Measurements from ENCODE around the gene RPL23.
A peak's percentile ranks its signal among the peaks of the same experiment; 100 is the strongest.

RPL23 gene

GRCh38 chr17:38809828-38810227, 43.7 kb downstream of the RPL23 start:
- no peak overlapping the region for H3K4me3 ChIP-seq (ENCODE audit: low read length in 2 of 2)
- H4K91ac ChIP-seq (ENCODE audit: low read depth, low read length, poor library complexity), result no peak overlapping the region
- no peaks in the 10 kb centered on the region for H3K4me1 ChIP-seq (ENCODE audit: control insufficient read depth in 2 of 2, insufficient read depth in 1 of 2, low read depth in 1 of 2, low read length in 2 of 2)
- no peak overlapping the region for H3K23ac ChIP-seq (ENCODE audit: low read depth, low read length, poor library complexity)
- no peak overlapping the region for H2BK120ac ChIP-seq (ENCODE audit: low read depth, low read length)
- H3K18ac ChIP-seq (ENCODE audit: low read length), result no peak overlapping the region
- H3K27ac ChIP-seq (replicated peaks; ENCODE audit: low read length), result no peak overlapping the region
- H2BK5ac ChIP-seq (ENCODE audit: low read length), result no peak overlapping the region
- H2AFZ ChIP-seq (ENCODE audit: low read length), result no peak overlapping the region
- no peak overlapping the region for H3K4ac ChIP-seq (ENCODE audit: low read length)
- no peaks in the 10 kb centered on the region for H3K79me1 ChIP-seq (ENCODE audit: low read depth, low read length)
- H4K8ac ChIP-seq (ENCODE audit: low read depth, low read length), result no peak overlapping the region
- no peak for DNase-seq (ENCODE audit: low spot score)
- no peak overlapping the region for H2AK5ac ChIP-seq (ENCODE audit: low read depth, low read length)
- no peak overlapping the region for H2BK15ac ChIP-seq (ENCODE audit: low read length)
- H2BK12ac ChIP-seq (ENCODE audit: low read length), result no peak overlapping the region
- no peaks in the 10 kb centered on the region for H3K27me3 ChIP-seq (ENCODE audit: control insufficient read depth in 3 of 3, insufficient read depth in 3 of 3, low read depth in 1 of 3, low read length in 3 of 3)
- H3K9me3 ChIP-seq (replicated peaks in 1 of 2; ENCODE audit: control insufficient read depth in 2 of 2, insufficient read depth in 1 of 2, low read depth in 1 of 2, low read length in 2 of 2), result no peaks in the 10 kb centered on the region
- WGBS, 2 donors (ENCODE audit: extremely low coverage in 2 of 2, insufficient read length in 2 of 2, insufficient replicate concordance in 1 of 2), result no CpG with 5 or more reads among the region's 7 CpGs
- no peak overlapping the region for H3K14ac ChIP-seq (ENCODE audit: low read length)
- peaks cover 31 to 80% of the 10 kb centered on the region in 2 donors for H3K36me3 ChIP-seq (replicated peaks in 1 of 2; ENCODE audit: control insufficient read depth in 2 of 2, insufficient read depth in 2 of 2, low read length in 2 of 2)
- H3K9ac ChIP-seq (ENCODE audit: low read depth, low read length, poor library complexity), result no peak overlapping the region
- H3K4me2 ChIP-seq (ENCODE audit: insufficient read depth, low read length, poor library complexity, severe bottlenecking), result no peak overlapping the region

- Histone ChIP-seq H2BK120ac (ENCODE audit: low read depth, low read length) (no peak overlapping the region), H3K4ac (ENCODE audit: low read length) (no peak overlapping the region), H3K4me1 (ENCODE audit: control insufficient read depth in 2 of 2, insufficient read depth in 1 of 2, low read depth in 1 of 2, low read length in 2 of 2) (peaks cover 10 to 14% of the 10 kb centered on the region in 2 donors), H3K18ac (ENCODE audit: low read length) (no peak overlapping the region), H4K91ac (ENCODE audit: low read depth, low read length, poor library complexity) (no peak overlapping the region), H3K79me1 (ENCODE audit: low read depth, low read length) (peaks cover 7% of the 10 kb centered on the region), H2AFZ (ENCODE audit: low read length) (peak overlapping the region; percentile 92), H3K4me3 (ENCODE audit: low read length in 2 of 2) (peak overlapping the region in 1 of 2 donors; percentile 98), H3K27me3 (ENCODE audit: control insufficient read depth in 3 of 3, insufficient read depth in 3 of 3, low read depth in 1 of 3, low read length in 3 of 3) (no peaks in the 10 kb centered on the region), H3K9me3 (replicated peaks in 1 of 2; ENCODE audit: control insufficient read depth in 2 of 2, insufficient read depth in 1 of 2, low read depth in 1 of 2, low read length in 2 of 2) (no peaks in the 10 kb centered on the region), H2BK15ac (ENCODE audit: low read length) (no peak overlapping the region), H3K4me2 (ENCODE audit: insufficient read depth, low read length, poor library complexity, severe bottlenecking) (peak overlapping the region; percentile 58), H2BK5ac (ENCODE audit: low read length) (no peak overlapping the region), H3K14ac (ENCODE audit: low read length) (no peak overlapping the region), H3K9ac (ENCODE audit: low read depth, low read length, poor library complexity) (no peak overlapping the region), H3K36me3 (replicated peaks in 1 of 2; ENCODE audit: control insufficient read depth in 2 of 2, insufficient read depth in 2 of 2, low read length in 2 of 2) (peaks cover 9 to 68% of the 10 kb centered on the region in 2 donors), H2AK5ac (ENCODE audit: low read depth, low read length) (no peak overlapping the region), H2BK12ac (ENCODE audit: low read length) (no peak overlapping the region), H3K27ac (replicated peaks; ENCODE audit: low read length) (peak overlapping the region; percentile 64), H3K23ac (ENCODE audit: low read depth, low read length, poor library complexity) (no peak overlapping the region), H4K8ac (ENCODE audit: low read depth, low read length) (no peak overlapping the region)
- no peak for DNase-seq (ENCODE audit: low spot score)
- WGBS, 2 donors (ENCODE audit: extremely low coverage in 2 of 2, insufficient read length in 2 of 2, insufficient replicate concordance in 1 of 2), result no CpG with 5 or more reads among the region's 14 CpGs
Observed at GRCh38 chr17:38800237-38800760, 53.2 kb downstream of the RPL23 start.

GRCh38 chr17:38799501-38800236, 53.9 kb downstream of the RPL23 start, which contains the start of gene PIP4K2B:
Gene PIP4K2B, minus strand, starts transcription at chr17:38799556. Its CDS starts 132 bp downstream, at chr17:38799424.
- H2BK120ac ChIP-seq (ENCODE audit: low read depth, low read length), result peak within 1 kb of the TSS; percentile 88

More at GRCh38 chr17:38799501-38800236, 53.9 kb downstream of the RPL23 start, which contains the start of gene PIP4K2B:
- peaks cover 10 to 14% of the 10 kb centered on the region in 2 donors for H3K4me1 ChIP-seq (ENCODE audit: control insufficient read depth in 2 of 2, insufficient read depth in 1 of 2, low read depth in 1 of 2, low read length in 2 of 2)
- peak within 1 kb of the TSS; percentile 93 for H4K91ac ChIP-seq (ENCODE audit: low read depth, low read length, poor library complexity)
- no peak within 1 kb of the TSS for H4K8ac ChIP-seq (ENCODE audit: low read depth, low read length)
- peak within 1 kb of the TSS; percentile 93 for H2BK5ac ChIP-seq (ENCODE audit: low read length)
- H3K27ac ChIP-seq (replicated peaks; ENCODE audit: low read length), result peak within 1 kb of the TSS; percentile 97
- H3K23ac ChIP-seq (ENCODE audit: low read depth, low read length, poor library complexity), result peak within 1 kb of the TSS; percentile 95
- DNase-seq (ENCODE audit: low spot score), result peak; percentile 98
- peak within 1 kb of the TSS; percentile 69 for H3K4me2 ChIP-seq (ENCODE audit: insufficient read depth, low read length, poor library complexity, severe bottlenecking)
- H3K4ac ChIP-seq (ENCODE audit: low read length), result peak within 1 kb of the TSS; percentile 60
- peaks cover 7% of the 10 kb centered on the region for H3K79me1 ChIP-seq (ENCODE audit: low read depth, low read length)
- H3K14ac ChIP-seq (ENCODE audit: low read length), result peak within 1 kb of the TSS; percentile 94
- no peak within 1 kb of the TSS for H2BK12ac ChIP-seq (ENCODE audit: low read length)
- peaks cover 10 to 67% of the 10 kb centered on the region in 2 donors for H3K36me3 ChIP-seq (replicated peaks in 1 of 2; ENCODE audit: control insufficient read depth in 2 of 2, insufficient read depth in 2 of 2, low read length in 2 of 2)
- H3K9ac ChIP-seq (ENCODE audit: low read depth, low read length, poor library complexity), result peak within 1 kb of the TSS; percentile 99
- H2AK5ac ChIP-seq (ENCODE audit: low read depth, low read length), result peak within 1 kb of the TSS; percentile 96
- H3K9me3 ChIP-seq (replicated peaks in 1 of 2; ENCODE audit: control insufficient read depth in 2 of 2, insufficient read depth in 1 of 2, low read depth in 1 of 2, low read length in 2 of 2), result no peaks in the 10 kb centered on the region
- peak within 1 kb of the TSS; percentile 95 to 98 for H3K4me3 ChIP-seq (ENCODE audit: low read length in 2 of 2)
- WGBS, 2 donors (ENCODE audit: extremely low coverage in 2 of 2, insufficient read length in 2 of 2, insufficient replicate concordance in 1 of 2), result no CpG with 5 or more reads among the region's 76 CpGs
- no peaks in the 10 kb centered on the region for H3K27me3 ChIP-seq (ENCODE audit: control insufficient read depth in 3 of 3, insufficient read depth in 3 of 3, low read depth in 1 of 3, low read length in 3 of 3)
- peak within 1 kb of the TSS; percentile 78 for H2BK15ac ChIP-seq (ENCODE audit: low read length)
- peak within 1 kb of the TSS; percentile 100 for H3K18ac ChIP-seq (ENCODE audit: low read length)
- peak within 1 kb of the TSS; percentile 93 for H2AFZ ChIP-seq (ENCODE audit: low read length)
